Measurements from ENCODE around the gene CLNS1A.
"Not testable (repeated sequence)": the region's sequence is repeated elsewhere in the genome, so short reads cannot be mapped to it uniquely, and the experiment has no call there.

The CLNS1A gene

GRCh38 chr11:77617892-77618291 is 19.7 kb downstream of the CLNS1A start:
- DNase-seq: no peak

- no peak for DNase-seq
These were observed 25.7 kb downstream of the CLNS1A start for GRCh38 chr11:77611921-77612320.

GRCh38 chr11:77609234-77609633 is 28.4 kb downstream of the CLNS1A start:
- no peak for DNase-seq

GRCh38 chr11:77604281-77604680 is 33.3 kb downstream of the CLNS1A start:
- no peak for DNase-seq

- DNase-seq: no peak
These were observed 35.1 kb downstream of the CLNS1A start for GRCh38 chr11:77602381-77603088.

- no peak for DNase-seq
These were observed 39.4 kb downstream of the CLNS1A start for GRCh38 chr11:77598195-77598594.

- DNase-seq: no peak
These were observed 41.0 kb downstream of the CLNS1A start for GRCh38 chr11:77596626-77597025.

- no peak for DNase-seq
These were observed 43.7 kb downstream of the CLNS1A start for GRCh38 chr11:77593883-77594282.

- DNase-seq: no peak
These were observed 44.9 kb downstream of the CLNS1A start for GRCh38 chr11:77592727-77593126.

- DNase-seq: no peak
These were observed 47.3 kb downstream of the CLNS1A start for GRCh38 chr11:77590194-77590782.

GRCh38 chr11:77589521-77590193 is 47.9 kb downstream of the CLNS1A start, which contains the start of gene AQP11:
TSS of gene AQP11 (plus strand) at chr11:77589953. CDS start at chr11:77589993, 40 bp downstream.
- peak in 4 of 5 experiments; percentile 19 to 66 (median 27) for DNase-seq

GRCh38 chr11:77589181-77589520 is 48.4 kb downstream of the CLNS1A start:
- no peak for DNase-seq

- DNase-seq: peak in 1 of 5 experiments; percentile 35
These were observed 56.8 kb downstream of the CLNS1A start for GRCh38 chr11:77580712-77581337.

GRCh38 chr11:77575428-77575827 is 62.2 kb downstream of the CLNS1A start:
- not testable (repeated sequence) for DNase-seq

GRCh38 chr11:77570896-77571295 is 66.7 kb downstream of the CLNS1A start:
- DNase-seq: not testable (repeated sequence)

- DNase-seq: no peak
These were observed 67.9 kb downstream of the CLNS1A start for GRCh38 chr11:77569676-77570070.

- DNase-seq: no peak
These were observed 68.5 kb downstream of the CLNS1A start for GRCh38 chr11:77568916-77569675.

GRCh38 chr11:77568306-77568705 is 69.3 kb downstream of the CLNS1A start:
- DNase-seq: no peak
